Parathyroid adenoma (tissue), 2 donors: ENCODE measurements around the gene TSPAN5.

Source experiments
- H2AFZ ChIP-seq: fragments of 300-600 bp; sonication (generic); one replicate; pipeline ENCODE4 v1.7.0; 2017; ENCODE audit warnings: antibody characterized with exemption, mild to moderate bottlenecking
- H3K27ac ChIP-seq: fragments of 300-600 bp; sonication (generic); one replicate; pipeline ENCODE4 v1.7.0; 2017
- H3K27me3 ChIP-seq: fragments of 300-600 bp; sonication (generic); one replicate; pipeline ENCODE4 v1.7.0; 2017; ENCODE audit warnings: low read length; ENCODE audit not compliant: control insufficient read depth, insufficient read depth
- H3K36me3 ChIP-seq: fragments of 300-600 bp; sonication (generic); one replicate; pipeline ENCODE4 v1.7.0; 2017; ENCODE audit warnings: low read length; ENCODE audit not compliant: control insufficient read depth, insufficient read depth
- H3K4me1 ChIP-seq: fragments of 300-600 bp; sonication (generic); one replicate; pipeline ENCODE4 v1.7.0; 2017; ENCODE audit warnings: control low read depth
- H3K4me2 ChIP-seq: fragments of 300-600 bp; sonication (generic); one replicate; pipeline ENCODE4 v1.7.0; 2017; ENCODE audit warnings: low read length
- H3K4me3 ChIP-seq: fragments of 300-600 bp; sonication (generic); one replicate; pipeline ENCODE4 v1.7.0; 2017; ENCODE audit warnings: low read depth, low read length
- H3K79me2 ChIP-seq: fragments of 300-600 bp; sonication (generic); one replicate; pipeline ENCODE4 v1.7.0; 2017; ENCODE audit warnings: control low read depth
- H3K9ac ChIP-seq: fragments of 300-600 bp; sonication (generic); one replicate; pipeline ENCODE4 v1.7.0; 2017; ENCODE audit warnings: mild to moderate bottlenecking
- H3K9me3 ChIP-seq: fragments of 300-600 bp; sonication (generic); one replicate; pipeline ENCODE4 v1.7.0; 2017; ENCODE audit warnings: low read length; ENCODE audit not compliant: control insufficient read depth
- CTCF ChIP-seq: fragments of 300-600 bp; sonication (generic); IDR thresholded peaks from one replicate; pipeline ENCODE4 v1.7.0; 2017; ENCODE audit warnings: antibody characterized with exemption, mild to moderate bottlenecking
- donor health status: primary hyperparathyroidism.

TSPAN5 gene

GRCh38 chr4:98515470-98515809 lies 143.0 kb downstream of the TSPAN5 start:
- Histone ChIP-seq H3K27me3 (no peaks in the 10 kb centered on the region), H2AFZ (no peak overlapping the region), H3K79me2 (no peaks in the 10 kb centered on the region), H3K4me2 (no peak overlapping the region), H3K9me3 (no peaks in the 10 kb centered on the region), H3K4me3 (no peak overlapping the region), H3K27ac (no peak overlapping the region), H3K36me3 (no peaks in the 10 kb centered on the region), H3K9ac (no peak overlapping the region), H3K4me1 (peaks cover 4% of the 10 kb centered on the region)
- TF ChIP-seq CTCF: no peak

DNA sequence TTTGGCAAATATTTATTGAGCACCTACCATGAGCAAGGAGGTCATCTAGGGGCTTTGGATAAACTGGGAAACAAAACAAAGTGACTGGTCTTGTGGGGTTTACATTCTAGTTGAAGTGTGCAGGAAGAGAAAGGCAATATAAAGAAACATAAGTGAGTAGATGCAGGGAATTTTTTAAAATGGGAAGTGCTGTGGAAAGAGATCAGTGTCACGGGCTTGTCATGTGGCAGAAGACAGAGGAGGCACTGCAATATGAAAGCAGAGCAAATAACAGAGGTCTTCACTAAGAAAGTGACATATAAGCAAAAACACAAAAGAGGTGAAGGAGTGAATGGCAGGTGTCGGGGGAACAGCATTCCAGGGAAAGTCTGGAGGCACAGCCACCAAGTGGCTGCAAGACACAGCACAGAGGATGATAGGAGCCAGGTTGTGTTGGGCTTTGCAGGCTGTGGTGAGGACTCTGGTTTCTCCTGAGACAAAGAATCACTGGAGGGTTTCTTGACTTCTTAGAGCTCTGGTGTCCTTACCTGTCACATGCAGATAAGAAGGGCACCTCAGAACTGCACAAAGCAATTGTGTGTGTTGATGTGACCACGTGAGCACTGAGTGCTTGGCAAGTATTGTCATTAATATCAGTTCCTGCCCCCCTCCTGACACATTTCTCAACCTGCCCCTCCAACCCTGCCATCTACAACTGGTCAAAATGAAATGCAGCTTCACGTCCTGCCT lies 143.5 kb downstream of the TSPAN5 start:
- no peak overlapping the region for H2AFZ ChIP-seq
- H3K9ac ChIP-seq: no peak overlapping the region
- peaks cover 4% of the 10 kb centered on the region for H3K4me1 ChIP-seq
- no peaks in the 10 kb centered on the region for H3K79me2 ChIP-seq
- no peak overlapping the region for H3K4me3 ChIP-seq
- TF ChIP-seq CTCF: no peak
- H3K4me2 ChIP-seq: no peak overlapping the region
- H3K27ac ChIP-seq: no peak overlapping the region
- no peaks in the 10 kb centered on the region for H3K36me3 ChIP-seq
- H3K27me3 ChIP-seq: no peaks in the 10 kb centered on the region
- H3K9me3 ChIP-seq: no peaks in the 10 kb centered on the region

DNA sequence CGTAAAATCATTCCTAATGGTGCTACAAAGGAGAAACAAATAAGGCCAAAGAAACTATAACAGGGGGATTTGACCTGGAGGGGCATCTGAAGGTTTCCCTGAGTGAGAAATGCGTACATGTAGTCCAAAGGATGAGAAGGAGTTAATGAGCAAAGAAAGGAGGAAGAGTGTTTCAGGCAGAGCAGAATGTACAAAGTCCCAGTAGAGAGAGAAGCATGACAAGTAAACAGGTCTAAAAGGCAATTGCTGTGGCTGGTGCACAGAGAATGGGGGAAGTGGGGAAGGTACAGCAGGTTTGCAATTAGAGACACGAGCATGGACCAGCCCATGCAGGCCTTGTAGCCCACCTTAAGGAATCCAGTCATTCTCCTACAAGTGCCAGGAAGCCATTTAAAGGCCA lies 145.5 kb downstream of the TSPAN5 start:
- no peak overlapping the region for H3K27ac ChIP-seq
- no peaks in the 10 kb centered on the region for H3K9me3 ChIP-seq
- H2AFZ ChIP-seq: no peak overlapping the region
- no peaks in the 10 kb centered on the region for H3K4me1 ChIP-seq
- no peak overlapping the region for H3K9ac ChIP-seq
- H3K36me3 ChIP-seq: no peaks in the 10 kb centered on the region
- no peaks in the 10 kb centered on the region for H3K79me2 ChIP-seq
- no peak overlapping the region for H3K4me3 ChIP-seq
- H3K4me2 ChIP-seq: no peak overlapping the region
- TF ChIP-seq CTCF: no peak
- H3K27me3 ChIP-seq: no peaks in the 10 kb centered on the region

DNA sequence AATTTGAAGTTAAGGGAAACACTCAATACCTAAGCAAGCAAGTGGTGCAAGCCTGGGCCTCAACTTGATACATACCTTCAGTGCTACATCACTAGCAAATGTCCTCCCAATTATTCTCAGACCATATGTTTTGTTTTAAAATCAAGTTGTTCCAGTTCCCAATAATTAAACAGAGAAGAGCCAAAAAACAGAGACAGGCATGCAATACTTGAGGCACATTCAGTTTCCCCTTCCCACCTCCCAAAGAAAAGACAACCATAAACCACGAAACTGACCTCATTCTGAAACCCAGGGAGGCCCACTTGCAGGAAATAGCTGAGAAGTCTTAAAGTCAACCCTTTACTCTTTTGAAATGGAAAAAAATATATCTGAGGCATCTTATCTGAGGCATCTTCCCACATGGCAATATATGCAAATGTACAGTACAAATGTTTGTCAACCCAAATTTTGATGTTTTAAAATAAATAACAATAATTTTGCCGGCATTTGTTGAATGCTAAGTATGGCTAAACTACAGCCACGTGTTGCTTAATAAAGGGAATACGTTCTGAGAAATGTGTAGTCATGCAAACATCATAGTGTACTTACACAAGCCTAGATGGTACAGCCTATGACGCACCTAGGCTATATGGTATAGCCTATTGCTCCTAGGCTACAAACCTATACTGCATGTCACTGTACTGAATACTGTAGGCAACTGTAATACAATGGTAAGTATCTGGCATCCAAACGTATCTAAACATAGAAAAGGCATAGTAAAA lies 147.5 kb downstream of the TSPAN5 start:
- no peak overlapping the region for H2AFZ ChIP-seq
- no peaks in the 10 kb centered on the region for H3K4me1 ChIP-seq
- no peak for TF ChIP-seq CTCF
- no peaks in the 10 kb centered on the region for H3K9me3 ChIP-seq
- no peak overlapping the region for H3K27ac ChIP-seq
- no peak overlapping the region for H3K4me2 ChIP-seq
- H3K27me3 ChIP-seq: no peaks in the 10 kb centered on the region
- no peak overlapping the region for H3K4me3 ChIP-seq
- no peaks in the 10 kb centered on the region for H3K79me2 ChIP-seq
- no peaks in the 10 kb centered on the region for H3K36me3 ChIP-seq
- no peak overlapping the region for H3K9ac ChIP-seq
